HPDE6-E6E7 (cell line): ENCODE results near the gene CD81.

Experiments used
- DNase-seq: peaks from one replicate; pipeline ENCODE4 v3.0.0; 2011; ENCODE audit warnings: missing footprints; ENCODE audit errors: extremely low spot score

The CD81 gene

GRCh38 chr11:2375964-2376551, 1.1 kb upstream of the CD81 start:
- no peak for DNase-seq

- no peak for DNase-seq
These were observed 667 bp downstream of the CD81 start for GRCh38 chr11:2377511-2378443.

GRCh38 chr11:2378527-2379210, 1.6 kb downstream of the CD81 start:
- no peak for DNase-seq

- DNase-seq: no peak
These were observed 2.5 kb downstream of the CD81 start for GRCh38 chr11:2379466-2380174.

GRCh38 chr11:2380396-2380795, 3.3 kb downstream of the CD81 start:
- DNase-seq: no peak

GRCh38 chr11:2380807-2381350, 3.8 kb downstream of the CD81 start:
- no peak for DNase-seq

- DNase-seq: no peak
These were observed 4.5 kb downstream of the CD81 start for GRCh38 chr11:2381494-2382128.

- DNase-seq: no peak
These were observed 5.0 kb downstream of the CD81 start for GRCh38 chr11:2382129-2382517.

GRCh38 chr11:2382936-2383851, 6.1 kb downstream of the CD81 start:
- no peak for DNase-seq

- no peak for DNase-seq
These were observed 7.0 kb downstream of the CD81 start for GRCh38 chr11:2383852-2384804.

- no peak for DNase-seq
These were observed 8.3 kb downstream of the CD81 start for GRCh38 chr11:2385156-2386151.

GRCh38 chr11:2386591-2386990, 9.5 kb downstream of the CD81 start:
- DNase-seq: no peak

GRCh38 chr11:2387266-2387987, 10.3 kb downstream of the CD81 start:
- no peak for DNase-seq

GRCh38 chr11:2388431-2389376, 11.6 kb downstream of the CD81 start:
- DNase-seq: no peak

- DNase-seq: no peak
These were observed 12.4 kb downstream of the CD81 start for GRCh38 chr11:2389377-2390026.
